ENCODE results near the gene GATA6.

The GATA6 gene

DNA sequence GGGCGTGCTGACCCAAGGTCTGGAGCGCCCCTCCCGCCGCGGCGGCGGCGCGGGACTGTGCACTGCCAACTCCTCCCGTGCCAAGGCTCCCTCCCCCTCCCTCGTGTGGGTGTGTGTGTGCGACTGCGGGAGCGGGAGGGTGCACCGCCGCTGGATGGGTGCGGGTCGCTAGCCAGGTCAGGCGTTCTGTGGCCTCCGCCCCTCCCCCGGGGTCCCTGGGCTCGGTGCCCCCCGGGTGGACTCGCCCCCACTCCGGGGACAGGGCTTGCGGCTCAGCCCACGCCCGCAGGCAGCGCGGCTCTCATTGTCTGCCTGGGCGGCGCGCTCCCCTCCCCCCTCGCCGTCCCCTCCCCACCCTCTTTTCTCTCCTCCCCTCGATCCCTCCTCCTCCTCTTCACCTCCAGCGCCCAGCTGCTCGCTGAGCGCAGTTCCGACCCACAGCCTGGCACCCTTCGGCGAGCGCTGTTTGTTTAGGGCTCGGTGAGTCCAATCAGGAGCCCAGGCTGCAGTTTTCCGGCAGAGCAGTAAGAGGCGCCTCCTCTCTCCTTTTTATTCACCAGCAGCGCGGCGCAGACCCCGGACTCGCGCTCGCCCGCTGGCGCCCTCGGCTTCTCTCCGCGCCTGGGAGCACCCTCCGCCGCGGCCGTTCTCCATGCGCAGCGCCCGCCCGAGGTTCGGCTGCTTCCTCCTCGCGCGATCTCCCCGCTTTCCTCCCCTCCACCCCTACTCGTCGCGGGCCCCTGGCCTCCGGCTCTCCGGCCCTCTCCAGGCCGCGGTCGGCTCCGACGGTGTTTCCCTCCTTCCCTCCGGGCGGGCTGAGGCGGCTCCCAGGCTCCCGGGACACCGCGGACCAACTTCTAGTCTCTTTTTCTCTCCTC is at the start of gene GATA6:
Gene GATA6 (plus strand): TSS at position 579 of the 878 bp plus-strand sequence. CDS start 1,556 bp downstream, outside the sequence.
- DNase-seq, result no peak

DNA sequence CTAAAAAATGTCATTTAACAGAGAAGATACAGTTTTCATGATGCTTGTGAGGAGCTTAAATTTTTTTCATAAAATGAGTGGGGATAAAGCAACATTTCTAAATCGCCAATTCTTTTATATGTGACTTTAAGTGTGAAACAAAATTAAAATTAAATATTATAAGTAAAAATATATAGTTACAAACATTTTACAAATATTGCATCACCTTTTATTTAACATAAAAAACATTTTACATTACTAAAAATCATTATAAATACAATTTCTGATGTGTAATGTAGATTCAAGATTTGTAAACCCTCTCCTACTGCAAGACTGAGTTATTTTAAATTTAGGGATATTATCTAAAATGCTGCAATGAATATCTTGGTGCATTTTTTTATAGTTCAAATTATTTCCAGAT is 44.4 kb upstream of the GATA6 start:
- no peak for DNase-seq

DNA sequence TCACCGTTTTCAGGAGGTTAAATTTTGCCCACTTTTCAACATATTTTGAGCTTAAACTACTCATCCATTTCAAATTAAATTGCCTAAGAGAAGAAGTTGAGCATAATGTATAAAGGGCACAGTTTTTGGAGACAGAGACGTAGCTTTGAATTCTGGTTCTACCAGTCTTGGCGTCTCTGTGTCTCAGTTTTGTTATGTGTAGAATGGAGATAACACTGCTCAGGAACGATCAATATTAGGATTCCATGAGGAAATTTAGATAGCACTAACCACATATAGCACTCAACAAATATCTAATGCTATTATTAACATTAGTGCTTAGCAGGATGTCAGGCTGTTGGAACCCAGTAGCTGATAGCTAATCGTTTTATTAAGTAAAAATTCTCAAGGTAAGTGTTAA is 40.4 kb upstream of the GATA6 start:
- DNase-seq, result no peak

DNA sequence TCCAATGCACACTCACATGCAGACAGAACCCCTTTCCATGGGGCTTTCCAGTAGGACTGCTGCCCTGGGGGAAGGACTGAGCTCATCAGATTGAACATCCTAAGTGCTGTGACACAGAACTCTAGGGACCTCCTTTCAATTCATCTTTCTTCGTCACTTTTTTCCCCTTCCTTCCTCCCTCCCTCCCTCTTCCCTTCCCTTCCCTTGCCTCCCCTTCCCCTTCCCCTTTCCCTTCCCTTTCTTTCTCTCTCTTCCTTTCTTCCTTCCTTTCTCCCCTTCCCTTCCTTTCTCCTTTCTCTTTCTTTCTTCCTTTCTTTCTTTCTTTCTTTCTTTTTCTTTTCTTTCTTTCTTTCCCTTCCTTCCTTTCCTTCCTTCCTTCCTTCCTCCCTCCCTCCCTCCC is 39.6 kb upstream of the GATA6 start:
- DNase-seq, result no peak

DNA sequence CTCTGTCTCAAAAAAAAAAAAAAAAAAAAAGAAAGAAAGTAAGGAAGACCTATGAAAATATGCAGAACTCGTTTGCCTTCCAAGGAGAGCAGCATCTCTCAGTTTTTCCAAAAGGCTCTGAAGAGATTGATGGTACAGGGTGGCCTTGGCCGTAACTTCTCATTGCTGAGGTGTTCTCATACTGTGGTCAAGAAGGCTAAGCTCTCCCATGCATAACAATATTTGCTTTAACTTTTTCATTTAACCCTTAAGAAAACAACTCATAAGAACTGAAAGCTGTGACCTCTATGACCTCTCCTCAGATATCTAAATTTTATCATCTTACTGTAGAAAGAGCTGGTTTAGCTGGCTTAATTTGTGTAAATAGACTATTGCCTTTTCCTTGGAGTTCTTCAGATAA is 37.1 kb upstream of the GATA6 start:
- no peak for DNase-seq

DNA sequence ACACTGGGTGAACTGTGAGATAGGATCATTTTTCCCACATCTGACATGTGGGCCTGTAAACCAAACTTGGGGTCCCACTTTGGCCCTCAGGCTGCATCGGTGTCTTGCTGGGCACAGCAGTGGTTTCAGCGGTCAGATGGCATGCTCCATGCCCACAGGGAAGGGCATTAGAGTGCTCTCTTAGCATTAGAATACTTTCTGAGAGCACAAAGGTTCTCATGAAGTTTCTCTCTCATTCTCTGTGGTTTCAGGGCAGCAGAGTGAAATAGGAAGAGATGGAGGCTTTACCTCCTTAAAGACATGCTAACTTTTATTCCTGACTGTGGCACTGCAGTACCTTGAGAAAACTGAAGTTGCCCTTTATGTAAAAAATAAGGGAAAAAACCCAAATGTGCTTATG is 36.6 kb upstream of the GATA6 start:
- DNase-seq, result no peak

DNA sequence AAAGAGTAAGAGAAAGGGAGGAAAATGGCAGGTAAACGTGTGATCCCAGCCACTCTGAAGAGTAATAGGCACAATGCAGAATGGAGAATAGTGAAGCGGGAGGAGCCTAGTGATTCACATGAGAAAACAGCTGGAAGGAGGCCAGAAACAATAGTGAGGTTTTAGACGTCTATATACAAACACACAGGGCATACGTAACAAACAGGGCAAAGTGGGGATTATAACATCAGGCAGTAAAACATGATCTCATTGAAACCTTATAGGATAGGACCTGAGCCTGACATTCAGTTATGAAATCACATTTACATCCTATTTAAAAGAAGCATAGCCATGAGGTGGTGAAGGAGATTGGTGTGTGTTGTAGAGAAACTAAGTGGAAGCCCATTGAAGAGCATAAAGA is 33.0 kb upstream of the GATA6 start:
- DNase-seq, result no peak

DNA sequence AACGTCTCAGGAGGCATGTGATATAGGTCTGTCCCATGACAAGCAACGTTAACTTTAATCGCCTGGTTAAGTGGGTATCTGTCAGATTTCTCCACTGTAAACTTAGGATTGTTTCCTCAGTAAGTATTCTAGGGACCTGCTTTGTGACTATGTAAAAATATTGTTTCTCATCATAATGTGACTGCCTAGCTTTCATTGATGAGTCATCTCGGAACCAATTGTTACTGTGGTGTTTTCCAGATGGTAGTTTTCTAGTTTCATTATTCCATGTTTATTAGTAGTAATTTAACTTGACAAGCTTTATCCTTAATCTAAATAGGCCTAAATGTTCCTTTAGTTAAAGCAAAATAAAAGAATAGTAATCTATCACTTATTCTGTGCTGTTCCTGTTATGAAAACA is 28.2 kb upstream of the GATA6 start:
- no peak for DNase-seq

DNA sequence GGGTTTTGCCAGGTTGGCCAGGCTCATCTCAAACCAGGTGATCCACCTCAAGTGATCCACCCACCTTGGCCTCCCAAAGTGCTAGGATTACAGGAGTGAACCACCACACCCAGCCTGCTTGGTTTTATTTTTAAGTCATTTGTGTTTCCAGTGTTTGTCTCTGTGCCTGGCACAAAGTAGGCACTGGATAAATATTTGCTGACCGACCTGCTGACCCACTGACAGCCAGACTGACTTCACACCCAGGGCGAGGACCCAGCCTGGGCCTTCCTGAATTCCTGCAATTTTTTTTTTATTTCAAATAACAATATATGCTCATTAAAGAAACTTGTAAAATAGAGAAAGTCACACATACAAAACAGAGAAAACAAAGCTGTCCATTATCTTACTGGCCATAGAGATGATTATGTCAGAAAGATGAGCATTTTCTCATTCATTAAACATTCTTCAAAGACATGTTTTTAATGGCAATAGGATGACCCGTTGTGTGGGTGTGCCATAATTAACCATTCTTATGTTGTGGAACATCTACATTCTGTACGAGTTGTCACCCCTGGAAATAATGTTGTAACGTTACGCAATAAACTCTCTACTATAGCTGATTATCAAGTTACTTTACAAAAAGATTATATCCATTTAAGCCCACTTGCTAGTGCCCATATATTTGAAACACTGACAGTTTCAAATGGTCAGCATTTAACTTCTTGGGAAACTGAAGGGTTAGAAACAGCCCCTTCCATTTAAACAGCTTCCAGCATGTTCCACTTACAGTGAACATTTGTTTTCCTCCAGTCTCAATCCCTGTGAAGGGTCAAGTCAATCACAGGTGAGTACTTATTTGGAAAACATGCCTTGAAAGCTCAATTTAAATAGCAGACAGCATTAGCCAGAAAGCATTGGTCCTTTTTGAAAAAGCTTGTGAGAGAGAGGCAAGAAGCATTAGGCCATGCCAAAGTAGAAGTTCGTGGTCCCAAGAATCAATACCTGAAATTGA is 25.7 kb upstream of the GATA6 start:
- DNase-seq, result no peak

DNA sequence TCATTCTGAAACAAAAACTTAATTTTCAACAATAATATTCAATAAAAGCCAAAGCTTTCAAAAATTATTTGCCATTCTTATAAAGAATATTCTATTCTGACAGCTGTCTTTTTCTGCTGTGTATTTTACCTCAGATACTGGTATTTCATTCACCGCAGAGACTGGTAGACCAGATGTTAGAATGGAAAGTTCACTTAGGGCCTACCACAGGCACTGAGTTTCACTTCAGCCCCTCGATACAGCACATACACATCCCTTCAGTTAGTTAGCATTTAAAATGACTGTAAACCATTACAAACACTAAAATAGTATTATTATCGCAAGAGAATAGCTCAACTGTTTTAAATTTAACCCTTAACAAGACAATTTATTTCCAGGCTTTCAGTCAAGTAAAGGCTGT is 24.2 kb upstream of the GATA6 start:
- no peak for DNase-seq

DNA sequence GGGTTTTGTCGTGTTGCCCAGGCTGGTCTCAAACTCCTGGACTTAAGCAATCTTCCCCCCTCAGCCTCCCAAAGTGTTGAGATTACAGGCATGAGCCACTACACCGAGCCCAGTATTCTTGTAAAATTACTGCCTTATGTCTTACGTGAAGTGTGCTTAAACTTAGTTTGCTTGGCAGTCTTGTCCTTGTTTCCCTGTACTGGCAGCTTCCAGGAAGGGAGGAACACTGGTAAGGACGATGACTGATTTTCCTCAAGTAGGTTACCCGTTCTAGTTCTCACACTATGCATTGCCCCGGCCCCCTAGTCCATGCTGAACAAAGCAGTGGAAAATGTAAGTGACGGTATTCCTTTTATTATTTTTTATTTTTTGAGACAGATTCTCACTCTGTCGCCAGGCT is 19.7 kb upstream of the GATA6 start:
- no peak for DNase-seq

DNA sequence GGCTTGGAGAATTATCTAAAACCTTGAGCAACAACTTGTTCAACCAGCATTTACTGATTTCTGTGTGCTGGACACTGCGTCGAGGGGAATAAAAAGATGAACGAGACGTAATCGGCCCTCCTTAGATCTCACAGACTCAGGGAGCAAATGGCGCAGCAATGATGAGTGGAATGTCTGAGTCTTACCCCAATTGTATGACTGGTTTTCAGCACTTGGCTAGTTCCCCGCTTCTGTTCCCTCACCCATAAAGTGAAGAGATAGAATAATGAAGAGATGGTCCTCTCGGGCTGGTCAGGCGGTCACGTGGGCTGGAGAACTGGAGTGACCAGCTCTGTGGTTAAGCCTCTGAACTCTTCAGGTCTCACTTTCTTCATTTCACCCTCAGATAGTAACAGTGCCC is 17.3 kb upstream of the GATA6 start:
- no peak for DNase-seq

DNA sequence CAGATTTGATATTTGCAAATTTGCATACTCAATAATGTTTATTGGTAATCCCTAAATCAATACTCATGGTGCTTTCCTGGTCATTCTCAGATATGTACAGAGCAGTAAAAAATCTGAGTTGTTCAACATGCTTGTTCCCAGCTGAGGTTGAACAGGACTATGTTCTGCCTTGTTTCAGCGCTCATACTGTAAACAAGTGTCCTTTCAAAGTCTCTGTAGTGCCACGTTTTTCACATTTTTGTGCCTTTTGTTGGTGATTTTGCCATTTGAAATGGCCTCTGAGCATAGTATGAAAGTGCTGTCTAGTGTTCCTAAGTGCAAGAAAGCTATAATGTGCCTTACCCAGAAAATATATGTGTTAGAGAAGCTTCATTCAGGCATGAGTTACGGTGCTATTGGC is 16.0 kb upstream of the GATA6 start:
- DNase-seq, result no peak

DNA sequence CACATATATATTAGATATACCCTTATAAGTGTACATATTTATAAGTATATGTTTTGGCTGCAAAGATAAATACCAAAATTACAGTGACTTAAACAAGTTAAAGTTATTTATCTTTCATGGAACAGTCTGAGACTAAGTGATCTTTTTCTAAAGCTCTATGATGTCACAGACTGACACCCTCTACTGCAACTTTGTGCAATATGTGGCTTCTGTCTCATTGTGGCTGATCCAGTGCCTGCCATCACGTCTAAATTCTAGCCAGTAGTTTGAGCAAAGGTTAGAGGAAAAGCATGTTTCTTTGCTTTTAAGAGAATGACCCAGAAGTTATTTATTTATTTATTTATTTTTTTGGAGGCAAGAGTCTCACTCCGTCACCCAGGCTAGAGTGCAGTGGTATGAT is 13.8 kb upstream of the GATA6 start:
- DNase-seq, result no peak

DNA sequence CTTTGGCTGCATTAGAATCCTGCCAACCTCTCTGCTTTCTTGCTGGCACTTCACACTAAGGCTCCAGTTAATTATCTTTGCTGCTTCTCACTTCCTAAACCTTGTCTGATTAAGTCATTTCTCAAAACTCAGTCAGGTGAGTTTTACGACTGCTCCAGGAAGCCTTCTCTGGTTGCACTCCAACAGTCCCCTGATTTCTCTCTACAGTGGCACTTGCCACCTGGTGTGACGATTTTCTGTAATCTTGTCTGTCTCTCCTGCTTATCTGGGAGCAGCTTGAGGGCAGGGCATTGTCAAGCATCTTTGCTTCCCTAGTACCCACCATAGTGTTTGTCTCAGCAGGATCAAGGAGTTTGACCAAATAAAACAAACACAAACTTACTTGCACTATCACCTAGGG is 10.4 kb upstream of the GATA6 start:
- DNase-seq, result no peak

DNA sequence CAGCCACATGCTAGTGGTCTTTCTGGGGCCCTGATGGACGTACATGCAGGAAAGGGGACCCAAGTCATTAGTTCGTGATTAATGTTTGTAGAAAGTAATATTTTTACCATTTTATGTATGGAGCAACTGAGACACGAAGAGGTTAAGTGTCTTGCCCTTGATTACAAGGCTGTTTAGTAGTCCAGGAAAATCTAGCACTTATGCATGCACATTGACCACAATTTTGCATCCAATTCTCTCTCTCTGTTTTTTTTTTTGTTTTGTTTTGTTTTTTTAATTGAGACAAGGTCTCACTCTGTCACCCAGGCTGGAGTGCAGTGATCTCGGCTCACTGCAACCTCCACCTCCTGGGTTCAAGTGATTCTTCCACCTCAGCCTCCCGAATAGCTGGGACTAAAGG is 8.3 kb upstream of the GATA6 start:
- no peak for DNase-seq

DNA sequence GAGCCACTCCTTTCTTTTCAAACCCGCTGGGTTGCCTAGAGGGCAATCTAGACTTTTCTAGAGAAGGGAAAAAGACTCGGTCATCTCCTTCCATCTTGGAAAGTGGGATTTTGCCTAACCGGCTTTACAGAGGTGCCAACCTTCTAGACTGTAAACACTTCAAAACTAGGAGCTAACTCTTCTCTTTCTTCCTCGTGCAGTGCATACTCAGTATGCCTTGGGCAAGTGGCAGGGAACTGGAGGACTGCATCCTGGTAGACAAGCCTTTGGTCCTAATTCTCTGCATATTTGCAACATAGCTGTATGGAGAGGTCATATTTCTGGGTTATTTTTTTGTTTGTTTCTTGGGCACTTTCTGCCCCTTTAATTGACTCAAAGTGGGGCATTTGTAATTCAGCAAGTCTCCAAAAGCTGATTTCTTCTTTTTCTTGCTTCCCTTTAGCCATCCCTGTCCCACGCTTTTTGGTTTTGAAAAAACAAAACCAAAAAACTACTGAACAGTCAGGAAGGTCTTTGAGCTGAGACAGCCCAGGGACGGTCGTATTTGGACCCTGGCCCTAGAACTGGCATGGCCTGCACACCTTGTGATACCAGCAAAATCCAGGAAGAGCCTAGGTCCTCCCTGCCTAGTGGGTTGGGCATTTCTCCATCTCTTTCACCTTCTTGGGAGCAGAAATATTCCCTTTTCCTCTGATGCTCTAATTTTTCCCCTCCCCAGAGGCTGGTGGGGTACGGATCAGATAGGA is 5.8 kb upstream of the GATA6 start:
- DNase-seq, result no peak

DNA sequence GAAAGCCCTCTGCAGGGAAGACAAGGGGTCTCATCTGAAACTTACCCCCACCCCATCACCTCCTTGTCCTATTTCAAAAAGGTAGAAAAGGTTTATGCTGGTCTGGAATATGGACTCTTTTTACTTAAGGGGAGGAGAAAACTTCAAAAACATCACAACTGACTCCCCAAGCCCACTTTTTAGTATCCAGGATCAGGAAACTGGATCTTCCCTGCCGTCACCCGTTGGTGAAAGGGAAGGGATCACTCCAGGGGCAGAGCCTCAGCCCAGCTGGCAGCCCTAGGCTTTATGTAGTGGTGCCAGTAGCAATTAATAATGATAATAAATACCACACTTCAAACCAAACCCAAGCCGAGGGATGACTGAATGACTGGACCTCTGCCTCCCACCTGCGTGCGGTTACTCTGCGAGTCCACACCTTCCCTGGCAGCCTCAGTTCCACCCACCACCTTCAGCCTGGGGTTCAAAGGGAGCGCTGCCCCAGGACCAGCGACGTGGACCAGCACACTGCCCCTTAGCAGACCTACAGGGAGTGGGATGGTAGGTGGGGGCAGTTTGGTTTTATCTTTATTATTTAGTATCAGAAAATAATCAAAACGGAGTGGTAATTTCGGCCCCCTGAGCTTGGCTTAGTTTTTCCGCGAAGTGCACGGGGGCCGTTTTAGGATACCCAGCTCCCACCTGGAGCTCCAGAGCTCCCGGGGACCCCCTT is 4.9 kb upstream of the GATA6 start:
- no peak for DNase-seq

DNA sequence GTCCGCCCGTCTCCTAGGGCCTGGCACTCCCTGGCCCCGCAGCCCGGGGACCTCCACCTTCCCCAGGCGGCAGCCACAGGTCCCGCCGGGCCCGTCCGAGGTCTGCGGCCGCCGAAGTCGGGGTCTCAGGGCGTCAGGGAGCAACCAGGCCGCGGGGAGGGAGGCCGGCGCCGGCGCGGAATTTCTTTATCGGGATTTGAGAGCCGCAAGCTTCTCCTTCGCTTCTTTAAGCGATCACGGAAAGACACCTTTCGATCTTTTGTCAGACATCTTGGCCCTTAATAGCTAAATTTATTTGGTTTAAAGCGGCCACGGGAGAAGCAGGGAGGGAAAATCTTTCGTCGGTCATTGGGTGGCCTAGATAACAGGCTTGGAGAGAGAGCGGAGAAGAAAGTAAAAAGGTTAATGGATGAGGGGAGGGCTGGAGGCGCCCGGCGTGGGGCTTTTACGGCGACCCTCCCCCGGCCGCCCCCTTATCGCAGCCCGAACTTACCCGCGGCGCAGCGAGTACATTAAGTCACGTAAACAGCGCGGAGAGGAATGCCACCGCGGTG is 4.3 kb upstream of the GATA6 start:
- DNase-seq, result no peak

DNA sequence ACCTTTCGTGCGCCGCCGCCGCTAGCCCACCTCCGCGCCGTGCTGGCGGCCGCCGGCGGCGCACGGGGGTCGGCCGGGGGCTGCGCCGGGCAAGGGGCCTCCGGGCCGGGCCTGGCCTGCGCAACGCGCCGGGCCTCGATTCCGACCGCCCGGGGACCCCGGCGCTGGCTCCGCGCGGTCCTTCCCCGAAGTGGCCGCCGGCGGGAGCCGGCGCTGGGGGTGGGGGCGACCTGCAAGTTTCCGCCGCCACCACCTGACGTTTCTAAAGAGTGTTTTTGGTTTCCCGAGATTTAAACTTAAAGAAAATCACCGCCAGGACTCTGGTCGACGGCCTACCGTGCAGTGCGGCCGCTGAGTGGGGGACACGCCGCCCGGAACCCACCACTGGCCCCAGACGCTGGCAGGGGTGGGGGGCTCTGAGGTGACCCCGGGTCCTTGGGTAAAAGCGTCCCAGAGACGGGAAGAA is 3.8 kb upstream of the GATA6 start:
- no peak for DNase-seq

DNA sequence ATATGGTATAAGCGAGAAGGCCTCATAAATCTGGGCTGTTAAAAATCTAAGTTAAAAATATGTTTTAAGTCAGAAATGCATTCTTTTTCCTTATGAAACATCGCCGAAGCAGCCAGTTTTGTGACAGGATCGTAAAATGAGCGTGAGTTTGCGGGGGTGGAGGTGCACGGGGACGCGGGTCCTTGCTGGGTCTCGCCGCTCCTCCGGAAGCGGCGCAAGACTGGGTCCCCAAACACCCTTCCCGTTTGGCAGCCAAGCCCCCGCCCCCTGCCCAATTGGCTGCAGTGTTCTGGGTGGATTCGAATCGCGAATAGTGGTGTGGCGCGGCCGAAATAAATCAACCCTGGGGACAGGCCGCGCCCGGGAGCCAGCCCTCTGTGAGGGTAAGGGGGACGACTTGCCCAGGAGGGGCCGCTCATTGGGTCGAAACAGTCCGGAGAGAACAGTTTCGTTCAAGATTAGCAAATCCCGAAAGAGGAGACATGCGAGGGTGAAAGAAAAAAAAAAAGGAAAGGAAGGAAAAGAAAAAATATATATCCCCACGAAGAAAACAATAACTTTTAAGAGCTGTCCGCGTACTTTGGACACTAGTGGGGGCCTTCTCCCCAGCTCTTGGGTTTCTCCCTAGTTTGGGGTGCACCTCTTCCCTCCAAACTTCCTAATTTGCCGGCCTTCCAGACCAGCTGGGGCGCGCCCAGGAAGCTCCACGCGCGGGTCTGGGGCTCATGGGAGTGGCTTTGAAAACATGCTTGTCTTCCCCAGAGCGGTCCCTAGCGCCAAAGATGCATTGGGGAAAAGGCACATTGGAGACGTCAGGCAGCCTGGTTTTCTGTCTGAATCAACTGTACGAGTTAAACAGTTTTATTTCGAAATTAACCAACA is 3.1 kb upstream of the GATA6 start:
- DNase-seq, result no peak
